ENCODE results near the gene DIP2A. TPM values are rescaled to one million over a fixed set of nuclear protein-coding genes. Genes with fewer than 3 reads are reported as not detected.

The DIP2A gene
- total and polyA plus RNA-seq, 2 experiments from 2014 or later: 18.5 to 36.3 TPM

GRCh38 chr21:46480466-46480865, 21.8 kb downstream of the DIP2A start:
- Histone ChIP-seq H3K27ac (ENCODE audit: low read depth) (no peak overlapping the region), H3K36me3 (ENCODE audit: insufficient read depth) (no peaks in the 10 kb centered on the region), H3K27me3 (ENCODE audit: insufficient read depth) (no peaks in the 10 kb centered on the region), H3K4me3 (no peak overlapping the region), H3K79me2 (replicated peaks; ENCODE audit: insufficient read depth) (peaks cover 24% of the 10 kb centered on the region; the same call in 1 of the 2 replicates), H4K20me1 (replicated peaks; ENCODE audit: insufficient read depth) (peaks cover 14% of the 10 kb centered on the region; the same call in 1 of the 2 replicates), H2AFZ (no peak overlapping the region), H3K4me1 (ENCODE audit: insufficient read depth) (no peaks in the 10 kb centered on the region), H3K9me2 (ENCODE audit: insufficient read depth) (no peaks in the 10 kb centered on the region), H3F3A (replicated peaks; ENCODE audit: low read depth) (no peaks in the 10 kb centered on the region), H3K4me2 (no peak overlapping the region)
- no peak for DNase-seq (ENCODE audit: low spot score)
- Mint-ChIP-seq H3K4me1 (no peaks in the 10 kb centered on the region; the same call in 2 of the 3 replicates), H3K36me3 (ENCODE audit: low read depth) (no peaks in the 10 kb centered on the region; the same call in 1 of the 3 replicates), H3K27me3 (ENCODE audit: insufficient read depth, low read depth, poor library complexity) (peaks cover 2% of the 10 kb centered on the region), H3K9me3 (no peaks in the 10 kb centered on the region), H3K4me3 (no peak overlapping the region), H3K27ac (0 out of 2 replicates have a peak overlapping the region, but pooled peaks have one; percentile 19)
- TF ChIP-seq ZNF462 (CRISPR knock-in tag; IDR thresholded peaks at IDR 0.05) (no peak), EZH2 (IDR thresholded peaks at IDR 0.05; ENCODE audit: low read depth, unreplicated experiment) (no peak), EZH2phosphoT487 (IDR thresholded peaks at IDR 0.05; ENCODE audit: unreplicated experiment) (no peak), REST (IDR thresholded peaks at IDR 0.05; ENCODE audit: unreplicated experiment) (no peak), ZNF331 (CRISPR knock-in tag; IDR thresholded peaks at IDR 0.05; ENCODE audit: low read depth) (no peak), NANOG (IDR thresholded peaks at IDR 0.05; ENCODE audit: borderline replicate concordance) (no peak)
- ATAC-seq: no peak

Data from GM23338 (cell line).